ENCODE data around the gene ZNF626.

ZNF626 gene

DNA sequence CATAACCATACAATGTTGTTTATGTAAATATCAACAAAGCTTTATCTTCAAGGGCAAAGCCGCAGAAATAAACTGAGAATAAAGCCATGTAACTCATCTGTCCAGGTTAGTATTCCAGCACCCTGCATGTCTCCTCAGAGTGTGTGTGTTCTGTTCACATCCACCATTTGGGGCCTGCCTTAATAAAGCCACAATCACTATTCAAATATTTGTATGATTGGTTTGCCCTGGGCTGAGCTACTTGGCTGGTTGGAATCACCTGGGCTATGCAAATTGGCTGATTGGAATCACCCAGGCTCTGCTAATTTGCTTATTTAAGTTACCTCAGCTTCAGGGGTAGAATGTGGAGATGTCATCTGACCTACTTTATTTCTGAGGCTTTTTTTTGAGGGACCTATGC, 53.4 kb downstream of the ZNF626 start:
- no peak overlapping the region for H3K4me3 ChIP-seq (replicated peaks; ENCODE audit: low read depth, low read length)
- DNase-seq (ENCODE audit: low read depth): no peak
- TF ChIP-seq, protein P1, sequence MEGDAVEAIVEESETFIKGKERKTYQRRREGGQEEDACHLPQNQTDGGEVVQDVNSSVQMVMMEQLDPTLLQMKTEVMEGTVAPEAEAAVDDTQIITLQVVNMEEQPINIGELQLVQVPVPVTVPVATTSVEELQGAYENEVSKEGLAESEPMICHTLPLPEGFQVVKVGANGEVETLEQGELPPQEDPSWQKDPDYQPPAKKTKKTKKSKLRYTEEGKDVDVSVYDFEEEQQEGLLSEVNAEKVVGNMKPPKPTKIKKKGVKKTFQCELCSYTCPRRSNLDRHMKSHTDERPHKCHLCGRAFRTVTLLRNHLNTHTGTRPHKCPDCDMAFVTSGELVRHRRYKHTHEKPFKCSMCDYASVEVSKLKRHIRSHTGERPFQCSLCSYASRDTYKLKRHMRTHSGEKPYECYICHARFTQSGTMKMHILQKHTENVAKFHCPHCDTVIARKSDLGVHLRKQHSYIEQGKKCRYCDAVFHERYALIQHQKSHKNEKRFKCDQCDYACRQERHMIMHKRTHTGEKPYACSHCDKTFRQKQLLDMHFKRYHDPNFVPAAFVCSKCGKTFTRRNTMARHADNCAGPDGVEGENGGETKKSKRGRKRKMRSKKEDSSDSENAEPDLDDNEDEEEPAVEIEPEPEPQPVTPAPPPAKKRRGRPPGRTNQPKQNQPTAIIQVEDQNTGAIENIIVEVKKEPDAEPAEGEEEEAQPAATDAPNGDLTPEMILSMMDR (IDR thresholded peaks at IDR 0.05; ENCODE audit: low read length, missing control alignments): no peak
